Hematopoietic multipotent progenitor cell treated with erythropoietin and hydrocortisone succinate and interleukin-3 and kit ligand, for 6 days (in vitro differentiated cells): ENCODE data around the gene LRRC75A.
A peak's percentile ranks its signal among the peaks of the same experiment; 100 is the strongest.
"Not testable (repeated sequence)": the region's sequence is repeated elsewhere in the genome, so short reads cannot be mapped to it uniquely, and the experiment has no call there.

Experiments used
- DNase-seq: peaks from one replicate; pipeline ENCODE4 v3.0.0-alpha.2; 2015

Gene LRRC75A

DNA sequence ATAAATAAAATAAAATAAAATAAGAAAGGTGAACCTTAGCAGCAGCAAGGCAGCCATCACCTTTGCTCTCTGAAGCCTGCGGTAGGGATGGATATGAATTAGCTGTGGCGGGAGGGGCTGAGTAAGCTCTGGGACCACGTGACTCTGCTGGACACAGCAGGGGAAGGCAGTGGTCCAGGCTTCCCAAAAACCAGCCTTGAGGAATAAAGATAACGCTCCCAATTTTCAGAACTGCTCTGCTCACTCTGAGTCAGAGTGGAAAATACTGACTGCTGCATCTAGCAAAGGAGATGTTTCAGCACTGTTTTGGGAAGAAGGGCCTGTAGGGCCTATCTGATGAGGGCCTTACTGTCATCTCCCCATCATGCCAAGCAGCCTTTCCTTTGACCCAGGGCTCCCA lies 96.1 kb downstream of the LRRC75A start:
- peak; percentile 35 for DNase-seq

DNA sequence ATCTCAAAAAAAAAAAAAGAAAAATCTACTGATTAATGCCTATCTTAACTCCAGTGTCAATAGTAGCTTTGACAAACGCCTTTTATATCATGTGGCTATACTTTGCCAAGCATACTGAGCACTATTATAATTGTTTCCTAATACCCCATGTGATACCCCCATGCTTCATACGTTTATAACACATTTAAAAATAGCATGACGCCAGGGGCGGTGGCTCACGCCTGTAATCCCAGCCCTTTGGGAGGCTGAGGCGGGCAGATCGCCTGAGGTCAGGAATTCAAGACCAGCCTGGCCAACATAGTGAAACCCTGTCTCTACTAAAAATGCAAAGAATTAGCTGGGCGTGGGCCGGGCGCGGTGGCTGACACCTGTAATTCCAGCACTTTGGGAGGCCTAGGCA lies 99.5 kb downstream of the LRRC75A start:
- DNase-seq = not testable (repeated sequence)
